ENCODE measurements around the gene MROH2A.
"Not testable (repeated sequence)": the region's sequence is repeated elsewhere in the genome, so short reads cannot be mapped to it uniquely, and the experiment has no call there.

MROH2A gene, protein sequence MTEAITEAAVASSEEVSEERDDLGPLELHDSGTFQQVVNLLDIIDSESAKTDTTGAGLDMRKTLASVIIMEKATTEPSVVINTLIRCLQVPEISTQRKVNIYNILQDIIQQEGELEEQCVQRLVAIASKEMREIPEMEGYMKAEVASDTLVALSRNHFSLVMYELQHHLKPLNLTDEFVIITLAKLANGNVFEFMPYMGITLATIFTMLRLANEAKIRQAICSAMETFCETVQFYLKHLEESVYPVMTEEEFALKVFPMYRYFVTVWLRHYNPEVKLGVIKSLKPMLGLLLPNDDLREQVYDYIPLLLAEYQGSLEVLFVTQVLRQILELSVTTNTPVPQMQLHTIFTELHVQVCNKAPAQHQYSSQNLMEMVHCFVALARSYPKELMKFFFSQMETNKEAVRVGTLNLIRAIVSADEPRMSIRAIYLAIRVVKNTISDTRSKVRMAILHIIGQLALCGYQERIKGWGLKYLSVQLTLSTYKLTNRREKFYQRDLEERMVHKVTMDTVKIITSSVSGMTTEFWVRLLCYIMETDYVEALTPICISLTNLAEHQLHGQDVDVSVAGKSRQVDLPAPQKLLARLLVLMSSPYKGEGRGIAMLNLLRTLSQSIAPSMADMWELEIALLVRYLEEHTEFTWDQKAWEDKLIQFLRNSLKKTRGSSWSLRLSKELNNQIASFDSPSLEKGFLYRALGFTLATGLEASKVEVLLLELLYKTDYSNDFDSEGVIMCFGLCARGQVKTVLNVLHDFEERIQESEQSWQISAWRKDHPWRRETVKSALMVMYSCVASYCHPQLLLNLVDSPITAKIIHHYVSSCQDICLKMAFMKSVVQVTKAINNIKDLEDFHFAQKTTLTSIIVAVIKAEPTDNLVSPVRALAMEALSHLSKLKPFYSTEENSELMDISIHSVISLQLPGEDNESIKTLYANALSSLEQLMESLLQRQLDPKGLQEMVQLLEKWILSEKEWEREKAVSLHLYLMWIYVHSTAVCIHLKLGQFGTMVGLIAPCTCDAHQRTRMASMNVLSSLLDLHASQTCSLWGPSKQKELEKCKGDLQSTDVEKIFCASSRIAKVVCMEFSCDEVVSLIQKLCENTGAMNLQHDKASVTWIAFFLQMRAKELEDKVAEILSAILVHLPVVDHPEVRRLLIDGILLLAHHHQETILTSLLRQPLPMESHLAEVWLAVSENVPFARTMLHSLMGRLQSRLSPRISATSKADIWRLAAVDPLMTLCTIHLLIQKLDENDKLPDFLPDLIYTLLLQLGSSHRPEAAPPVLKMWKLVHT (N-terminal part only)

DNA sequence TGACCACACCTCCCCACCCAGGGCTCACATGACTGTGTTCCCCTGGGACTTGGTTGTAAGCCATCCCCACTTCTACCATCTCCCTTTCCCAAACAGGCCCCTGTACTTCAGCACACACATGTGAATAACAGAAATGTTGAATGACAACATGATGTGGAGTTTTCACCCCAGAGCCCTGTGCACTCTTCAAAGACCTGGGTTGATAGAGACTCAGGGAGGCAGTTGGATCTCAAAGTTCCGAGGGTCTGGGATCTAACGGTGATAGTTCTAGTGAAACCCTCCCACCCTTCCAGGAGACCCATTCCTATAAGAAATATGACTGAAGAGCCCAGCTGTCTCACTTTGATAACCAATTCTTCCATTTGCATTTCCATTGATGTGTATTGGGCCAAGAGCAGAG is at the start of gene MROH2A:
Gene MROH2A, plus strand, starts transcription at position 301 of the 400 bp plus-strand sequence. CDS start 1,029 bp downstream, outside the sequence.
- DNase-seq, result no peak

DNA sequence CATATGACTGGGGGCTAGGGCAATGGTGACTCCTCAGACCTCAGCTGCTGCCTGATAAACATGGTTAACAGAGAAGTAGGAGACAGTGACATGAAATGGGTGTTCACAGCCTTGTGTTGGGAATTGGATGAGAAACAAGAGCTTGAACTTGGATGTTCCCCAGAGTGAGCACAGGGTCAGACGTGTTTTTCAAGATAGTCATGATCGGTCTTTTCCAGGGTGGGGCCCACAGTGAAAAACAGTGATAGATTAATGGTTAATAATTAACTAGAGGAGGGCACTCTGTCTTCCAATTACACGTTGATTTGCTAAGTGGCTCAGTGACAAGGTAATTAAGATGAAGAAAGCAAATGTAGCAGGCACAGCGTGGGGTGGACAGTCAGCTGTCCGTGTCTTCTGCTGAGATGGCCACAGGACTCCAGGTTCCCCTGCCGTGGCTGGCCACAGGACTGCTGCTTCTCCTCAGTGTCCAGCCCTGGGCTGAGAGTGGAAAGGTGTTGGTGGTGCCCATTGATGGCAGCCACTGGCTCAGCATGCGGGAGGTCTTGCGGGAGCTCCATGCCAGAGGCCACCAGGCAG is 49.3 kb upstream of the MROH2A start, which contains the start of gene UGT1A3:
Gene UGT1A3, plus strand, starts transcription at position 320 of the 579 bp plus-strand sequence. Its CDS starts 85 bp downstream, at position 405.
- no peak for DNase-seq

DNA sequence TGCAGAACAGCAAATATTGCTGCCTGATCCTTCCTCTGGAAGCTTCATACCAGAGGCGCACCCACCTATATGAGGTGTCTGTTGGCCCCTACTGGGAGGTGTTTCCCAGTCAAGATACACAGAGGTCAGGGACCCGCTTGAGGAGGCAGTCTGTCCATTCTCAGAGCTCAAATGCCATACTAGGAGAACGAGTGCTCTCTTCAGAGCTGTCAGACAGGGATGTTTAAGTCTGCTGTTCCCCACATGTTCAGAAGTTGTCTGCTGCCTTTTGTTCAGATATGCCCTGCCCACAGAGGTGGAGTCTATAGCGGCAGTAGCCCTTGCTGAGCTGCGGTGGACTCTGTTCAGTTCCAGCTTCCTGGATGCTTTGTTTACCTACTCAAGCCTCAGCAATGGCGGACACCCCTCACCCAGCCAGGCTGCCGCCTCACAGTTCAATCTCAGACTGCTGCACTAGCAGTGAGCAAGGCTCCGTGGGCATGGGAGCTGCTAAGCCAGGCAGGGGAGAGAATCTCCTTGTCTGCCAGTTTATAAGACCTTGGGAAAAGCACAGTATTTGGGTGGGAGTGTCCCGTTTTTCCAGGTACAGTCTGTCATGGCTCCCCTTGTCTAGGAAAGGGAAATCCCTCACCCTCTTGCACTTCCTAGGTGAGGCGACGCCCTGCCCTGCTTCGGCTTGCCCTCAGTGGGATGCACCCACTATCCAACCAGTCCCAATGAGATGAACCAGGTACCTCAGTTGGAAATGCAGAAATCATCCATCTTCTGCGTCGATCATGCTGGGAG is 41.1 kb upstream of the MROH2A start:
- not testable (repeated sequence) for DNase-seq

DNA sequence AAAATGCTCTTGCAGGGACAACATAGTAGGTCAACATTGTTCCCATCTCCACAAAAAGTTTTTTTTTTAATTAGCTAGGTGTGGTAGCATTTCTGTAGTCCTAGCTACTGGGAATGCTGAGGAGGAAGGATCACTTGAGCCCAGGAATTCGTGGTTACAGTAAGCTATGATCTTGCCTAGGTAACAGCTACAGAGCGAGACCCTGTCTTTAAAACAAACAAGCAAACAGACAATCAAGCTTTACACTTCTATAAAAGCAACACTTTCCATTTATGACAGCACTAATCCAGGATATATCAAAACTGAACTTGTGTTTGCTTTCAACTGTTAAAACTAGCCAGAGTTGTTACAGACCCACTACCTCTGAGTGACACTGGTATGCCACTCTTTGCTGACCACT is 37.3 kb upstream of the MROH2A start:
- no peak for DNase-seq

DNA sequence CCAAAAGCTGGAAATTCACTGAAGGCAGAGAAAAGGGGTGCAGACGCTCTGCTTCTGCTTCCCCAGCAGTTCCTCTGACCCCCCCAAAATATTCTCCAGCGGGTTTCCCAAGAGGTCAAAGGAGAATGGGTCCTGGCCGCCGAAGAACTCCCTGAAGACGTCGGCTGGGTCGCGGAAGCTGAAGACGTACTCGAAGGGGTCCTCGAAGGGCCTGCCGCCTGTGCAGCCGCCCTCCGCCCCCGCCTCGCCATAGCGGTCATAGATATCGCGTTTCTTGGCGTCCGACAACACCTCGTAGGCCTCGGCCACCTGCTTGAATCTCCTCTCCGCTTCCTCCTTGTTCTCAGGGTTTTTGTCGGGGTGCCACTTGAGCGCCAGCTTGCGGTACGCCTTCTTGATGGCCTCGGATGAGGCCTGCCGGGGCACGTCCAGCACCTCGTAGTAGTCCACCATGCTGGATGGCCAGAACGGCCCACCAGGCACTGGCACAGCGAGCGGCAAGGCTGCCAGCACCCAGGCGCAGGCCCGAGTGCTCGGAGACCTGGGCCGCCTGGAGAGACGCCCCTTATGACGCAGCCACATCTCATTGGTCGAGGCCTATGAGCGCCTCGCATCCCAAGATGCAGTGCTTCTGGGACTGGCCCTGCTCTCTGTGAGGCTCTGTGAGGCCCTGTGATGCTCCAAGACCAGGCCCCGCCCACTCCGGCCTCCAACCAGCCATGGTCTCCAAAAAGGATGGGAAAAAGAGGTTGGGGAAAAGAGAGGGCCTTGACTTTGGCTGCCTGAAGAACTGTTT is 34.5 kb upstream of the MROH2A start:
- no peak for DNase-seq

DNA sequence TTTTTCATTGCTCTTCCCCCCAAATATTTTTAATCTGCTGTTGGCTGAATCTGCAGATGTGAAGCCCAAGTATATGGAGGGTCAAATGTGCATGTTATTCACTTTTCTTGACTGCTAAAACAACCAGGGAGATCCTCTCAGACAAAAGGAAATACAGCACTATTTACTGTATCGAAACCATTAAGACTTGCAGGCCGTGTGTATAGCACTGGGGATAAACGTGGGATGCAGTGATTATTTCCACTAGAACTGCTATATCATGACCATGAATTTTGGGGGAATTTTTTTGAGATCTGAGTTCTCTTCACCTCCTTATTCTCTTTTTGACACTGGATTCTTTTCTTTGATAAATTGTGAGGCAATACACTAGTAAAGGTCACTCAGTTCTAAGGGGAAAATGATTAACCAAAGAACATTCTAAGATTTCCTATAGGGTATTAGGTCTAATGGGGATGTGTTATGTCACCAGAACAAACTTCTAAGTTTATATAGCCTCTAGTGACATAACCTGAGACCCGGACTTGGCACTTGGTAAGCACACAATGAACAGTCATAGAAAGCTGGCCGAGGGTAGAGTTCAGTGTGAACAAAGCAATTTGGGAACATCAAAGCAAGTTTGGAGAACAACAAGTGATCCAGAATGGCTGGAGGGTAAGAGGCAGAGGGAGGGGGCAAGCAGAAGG is 32.9 kb upstream of the MROH2A start:
- no peak for DNase-seq

DNA sequence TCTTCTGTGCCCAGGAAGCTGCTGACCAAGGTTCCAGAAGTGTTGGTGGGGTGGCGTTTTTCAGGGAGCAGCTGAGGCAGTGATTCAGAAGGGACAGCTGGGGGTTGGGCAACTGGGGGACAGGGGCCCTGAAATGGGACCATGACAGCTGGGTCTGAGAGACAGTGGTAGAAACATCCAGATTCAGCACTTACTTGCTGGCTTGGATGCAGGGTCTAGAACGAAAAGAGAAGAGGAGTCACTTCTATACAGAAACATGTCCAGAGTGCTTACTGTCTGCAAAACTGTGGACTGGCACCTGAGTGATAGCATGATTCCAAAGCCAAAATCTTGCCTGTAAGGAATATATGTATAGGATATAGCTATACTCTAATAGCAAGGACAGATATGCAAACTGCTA is 32.3 kb upstream of the MROH2A start:
- not testable (repeated sequence) for DNase-seq

DNA sequence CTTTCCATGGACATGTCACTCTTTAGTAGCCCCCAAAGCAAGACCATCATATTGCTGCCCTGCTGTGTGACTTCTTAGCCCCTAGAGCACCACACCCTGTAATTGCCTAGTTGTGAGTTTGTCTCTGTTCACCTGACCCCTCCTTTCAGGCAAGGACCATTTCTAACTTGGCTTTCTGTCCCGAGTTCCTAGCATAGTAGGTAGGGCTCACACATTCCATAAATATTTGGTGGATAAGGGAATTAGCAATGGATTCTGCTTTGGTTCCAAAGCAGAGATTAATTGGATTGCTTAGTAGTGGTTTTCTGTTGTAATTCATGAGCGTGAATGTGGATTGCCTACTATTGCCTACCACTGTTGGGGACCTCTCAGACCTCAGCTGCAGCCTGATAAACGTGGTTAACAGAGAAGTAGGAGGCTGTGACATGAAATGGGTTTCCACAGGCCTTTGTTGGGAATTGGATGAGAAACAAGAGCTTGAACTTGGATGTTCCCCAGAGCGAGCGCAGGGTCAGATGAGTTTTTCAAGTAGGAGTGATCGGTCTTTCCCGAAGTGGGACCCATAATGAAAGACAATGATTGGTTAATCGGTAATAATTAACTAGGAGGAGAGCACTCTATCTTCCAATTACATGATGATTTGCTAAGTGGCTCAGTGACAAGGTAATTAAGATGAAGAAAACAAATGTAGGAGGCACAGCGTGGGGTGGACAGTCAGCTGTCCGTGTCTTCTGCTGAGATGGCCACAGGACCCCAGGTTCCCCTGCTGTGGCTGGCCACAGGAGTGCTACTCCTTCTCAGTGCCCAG is 31.5 kb upstream of the MROH2A start:
- DNase-seq, result no peak

DNA sequence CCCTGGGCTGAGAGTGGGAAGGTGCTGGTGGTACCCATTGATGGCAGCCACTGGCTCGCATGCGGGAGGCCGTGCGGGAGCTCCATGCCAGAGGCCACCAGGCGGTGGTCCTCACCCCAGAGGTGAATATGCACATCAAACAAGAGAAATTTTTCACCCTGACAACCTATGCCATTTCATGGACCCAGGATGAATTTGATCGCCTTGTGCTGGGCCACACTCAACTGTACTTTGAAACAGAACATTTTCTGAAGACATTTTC is 30.9 kb upstream of the MROH2A start:
- no peak for DNase-seq

DNA sequence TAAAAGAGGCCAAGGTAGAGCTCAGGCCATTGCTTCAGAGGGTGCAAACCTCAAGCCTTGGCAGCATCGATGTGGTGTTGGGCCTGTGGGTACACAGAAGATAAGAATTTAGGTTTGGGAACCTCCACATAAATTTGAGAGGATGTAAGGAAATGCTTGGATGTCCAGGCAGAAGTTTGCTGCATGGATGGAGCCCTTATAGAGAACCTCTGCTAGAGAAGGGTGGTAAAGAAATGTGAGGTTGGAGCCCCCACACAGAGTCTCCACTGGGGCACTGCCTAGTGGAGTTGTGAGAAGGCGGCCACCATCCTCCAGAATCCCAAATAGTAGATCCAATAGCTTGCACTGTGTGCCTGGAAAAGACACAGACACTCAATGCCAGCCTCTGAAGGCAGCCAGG is 27.4 kb upstream of the MROH2A start:
- DNase-seq, result not testable (repeated sequence)

DNA sequence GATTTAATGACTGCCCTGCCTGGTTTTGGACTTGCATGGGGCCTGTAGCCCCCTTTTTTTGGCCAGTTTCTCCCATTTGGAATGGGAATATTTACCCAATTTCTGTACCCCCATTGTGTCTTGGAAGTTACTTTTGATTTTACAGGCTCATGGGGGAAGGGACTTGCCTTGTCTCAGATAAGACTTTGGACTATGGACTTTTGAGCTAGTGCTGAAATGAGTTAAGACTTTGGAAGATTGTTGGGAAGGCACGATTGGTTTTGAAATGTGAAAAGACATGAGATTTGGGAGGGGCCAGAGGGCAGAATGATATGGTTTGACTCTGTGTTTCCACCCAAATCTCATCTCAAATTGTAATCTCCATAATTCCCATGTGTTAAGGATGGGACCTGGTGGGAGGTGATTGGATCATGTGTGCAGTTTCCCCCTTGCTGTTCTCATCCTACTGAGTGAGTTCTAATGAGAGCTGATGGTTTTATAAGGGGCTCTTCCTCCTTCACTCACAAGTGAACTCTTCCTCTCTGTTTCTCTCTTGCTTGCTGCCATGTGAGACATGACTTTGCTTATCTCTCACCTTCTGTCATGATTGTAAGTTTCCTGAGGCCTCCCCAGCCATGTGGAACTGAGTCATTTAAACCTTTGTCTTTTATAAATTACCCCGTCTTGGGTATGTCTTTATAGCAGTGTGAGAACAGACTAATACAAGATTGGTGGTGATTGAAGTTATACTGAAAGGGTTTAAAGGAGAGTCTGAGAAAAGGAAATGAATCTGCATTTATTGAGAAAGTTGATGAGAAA is 26.7 kb upstream of the MROH2A start:
- not testable (repeated sequence) for DNase-seq

DNA sequence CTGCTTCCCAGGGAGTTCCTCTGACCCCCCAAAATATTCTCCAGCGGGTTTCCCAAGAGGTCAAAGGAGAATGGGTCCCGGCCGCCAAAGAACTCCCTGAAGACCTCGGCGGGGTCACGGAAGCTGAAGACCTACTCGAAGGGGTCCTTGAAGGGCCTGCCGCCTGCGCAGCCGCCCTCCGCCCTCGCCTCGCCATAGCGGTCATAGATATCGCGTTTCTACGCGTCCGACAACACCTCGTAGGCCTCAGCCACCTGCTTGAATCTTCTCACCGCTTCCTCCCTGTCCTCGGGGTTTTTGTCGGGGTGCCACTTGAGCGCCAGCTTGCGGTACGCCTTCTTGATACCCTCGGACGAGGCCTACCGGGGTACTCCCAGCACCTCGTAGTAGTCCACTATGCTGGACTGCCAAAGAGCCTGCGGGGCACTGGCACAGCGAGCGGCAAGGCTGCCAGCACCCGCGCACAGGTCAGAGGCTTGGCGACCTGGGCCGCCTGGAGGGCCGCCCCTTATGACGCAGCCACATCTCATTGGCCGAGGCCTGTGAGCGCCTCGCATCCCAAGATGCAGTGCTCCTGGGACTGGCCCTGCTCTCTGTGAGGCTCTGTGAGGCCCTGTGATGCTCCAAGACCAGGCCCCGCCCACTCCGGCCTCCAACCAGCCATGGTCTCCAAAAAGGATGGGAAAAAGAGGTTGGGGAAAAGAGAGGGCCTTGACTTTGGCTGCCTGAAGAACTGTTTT is 23.1 kb upstream of the MROH2A start:
- no peak for DNase-seq

DNA sequence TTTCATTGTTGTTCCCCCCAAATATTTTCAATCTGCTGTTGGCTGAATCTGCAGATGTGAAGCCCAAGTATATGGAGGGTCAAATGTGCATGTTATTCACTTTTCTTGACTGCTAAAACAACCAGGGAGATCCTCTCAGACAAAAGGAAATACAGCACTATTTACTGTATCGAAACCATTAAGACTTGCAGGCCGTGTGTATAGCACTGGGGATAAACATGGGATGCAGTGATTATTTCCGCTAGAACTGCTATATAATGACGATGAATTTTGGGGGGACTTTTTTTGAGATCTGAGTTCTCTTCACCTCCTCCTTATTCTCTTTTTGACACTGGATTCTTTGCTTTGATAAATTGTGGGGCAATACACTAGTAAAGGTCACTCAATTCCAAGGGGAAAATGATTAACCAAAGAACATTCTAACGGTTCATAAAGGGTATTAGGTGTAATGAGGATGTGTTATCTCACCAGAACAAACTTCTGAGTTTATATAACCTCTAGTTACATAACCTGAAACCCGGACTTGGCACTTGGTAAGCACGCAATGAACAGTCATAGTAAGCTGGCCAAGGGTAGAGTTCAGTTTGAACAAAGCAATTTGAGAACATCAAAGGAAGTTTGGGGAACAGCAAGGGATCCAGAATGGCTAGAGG is 21.6 kb upstream of the MROH2A start:
- DNase-seq, result no peak

DNA sequence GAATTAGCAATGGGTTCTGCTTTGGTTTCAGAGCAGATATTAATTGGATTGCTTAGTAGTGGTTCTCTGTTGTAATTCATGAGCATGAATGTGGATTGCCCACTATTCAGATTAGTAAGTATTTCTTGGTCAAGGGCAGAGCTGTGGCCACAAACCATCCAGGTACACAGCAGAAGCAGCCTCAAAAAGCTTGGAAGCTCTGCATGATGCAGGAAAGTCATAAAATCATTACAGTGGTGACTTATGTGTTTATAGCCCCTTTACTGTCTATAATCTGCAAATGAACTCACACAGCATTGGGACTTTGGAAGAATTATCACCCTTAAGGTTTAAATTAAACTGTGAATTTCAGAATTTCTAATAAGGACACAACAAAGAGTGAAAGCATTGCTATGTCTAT is 20.0 kb upstream of the MROH2A start:
- DNase-seq, result no peak

DNA sequence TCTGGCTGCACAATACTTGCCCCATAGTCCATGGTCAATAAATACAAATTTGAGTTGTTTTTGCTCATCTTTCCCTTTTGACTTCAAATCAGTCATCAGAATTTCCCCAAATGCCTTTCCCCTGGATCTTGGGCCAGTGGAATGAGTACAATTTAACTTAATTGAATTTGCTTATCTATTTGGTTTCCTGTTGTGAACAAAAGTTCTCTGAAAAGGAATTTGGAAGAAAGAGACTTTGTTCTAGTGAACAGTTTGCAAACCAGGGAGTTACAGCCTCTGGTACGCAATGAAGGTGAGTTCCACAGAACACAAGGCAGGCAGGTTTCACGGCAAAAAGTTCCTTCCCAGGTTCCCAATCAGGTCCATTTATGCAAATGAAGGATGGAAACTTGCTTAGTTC is 19.3 kb upstream of the MROH2A start:
- no peak for DNase-seq

DNA sequence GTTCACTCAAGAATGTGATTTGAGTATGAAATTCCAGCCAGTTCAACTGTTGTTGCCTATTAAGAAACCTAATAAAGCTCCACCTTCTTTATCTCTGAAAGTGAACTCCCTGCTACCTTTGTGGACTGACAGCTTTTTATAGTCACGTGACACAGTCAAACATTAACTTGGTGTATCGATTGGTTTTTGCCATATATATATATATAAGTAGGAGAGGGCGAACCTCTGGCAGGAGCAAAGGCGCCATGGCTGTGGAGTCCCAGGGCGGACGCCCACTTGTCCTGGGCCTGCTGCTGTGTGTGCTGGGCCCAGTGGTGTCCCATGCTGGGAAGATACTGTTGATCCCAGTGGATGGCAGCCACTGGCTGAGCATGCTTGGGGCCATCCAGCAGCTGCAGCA is 18.1 kb upstream of the MROH2A start, which contains the start of gene UGT1A1:
Gene UGT1A1, plus strand, starts transcription at position 228 of the 400 bp plus-strand sequence. Its CDS starts 18 bp downstream, at position 246.
- DNase-seq, result no peak

DNA sequence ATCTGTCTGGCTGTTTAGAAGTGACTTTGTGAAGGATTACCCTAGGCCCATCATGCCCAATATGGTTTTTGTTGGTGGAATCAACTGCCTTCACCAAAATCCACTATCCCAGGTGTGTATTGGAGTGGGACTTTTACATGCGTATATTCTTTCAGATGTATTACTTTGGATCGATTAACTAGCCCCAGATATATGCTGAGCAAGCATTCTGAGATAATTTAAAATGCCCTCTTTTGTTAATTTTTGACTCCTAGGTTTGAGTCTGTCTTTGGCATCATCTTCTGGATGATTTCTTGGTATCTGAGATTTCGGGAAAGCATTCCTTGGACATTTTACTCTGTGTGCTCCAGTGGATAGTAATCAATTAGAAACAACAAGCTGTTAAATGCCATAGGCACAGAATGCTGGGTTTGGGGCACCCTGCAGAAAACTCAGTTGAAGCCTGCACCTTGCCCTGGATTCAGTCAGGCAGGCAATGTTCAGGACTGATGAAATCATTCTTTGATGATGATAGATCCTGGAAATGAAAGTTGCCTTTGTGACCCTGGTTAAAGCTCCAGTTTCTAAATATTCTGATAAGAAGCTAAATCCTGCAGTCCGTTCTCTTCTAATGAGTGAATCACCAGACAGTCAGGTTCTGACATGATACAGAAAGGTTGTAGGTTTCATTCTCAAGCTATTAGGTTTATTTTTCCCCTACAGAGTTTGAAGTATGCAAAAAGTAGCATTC is 16.9 kb upstream of the MROH2A start:
- DNase-seq, result no peak

All from NCI-H1048 (cell line).